HG02678 (cell line): ENCODE measurements around the gene GAD1.

ENCODE experiments used
- ATAC-seq: cut with Tn5 transposase; IDR thresholded peaks from one replicate; pipeline ENCODE4 v1.9.1; 2021; ENCODE audit warnings: mild to moderate bottlenecking, moderate library complexity; ENCODE audit not compliant: unreplicated experiment

GAD1 gene

GRCh38 chr2:170816504-170817092, at the start of gene GAD1:
Gene GAD1 (plus strand): TSS chr2:170816887. CDS start chr2:170818592, 1,705 bp downstream.
- ATAC-seq = peak; percentile 50

GRCh38 chr2:170770008-170770605, 46.6 kb upstream of the GAD1 start, which contains the start of gene ERICH2:
Gene ERICH2 (plus strand): TSS chr2:170770378. CDS start chr2:170770682, 304 bp downstream.
- peak; percentile 45 for ATAC-seq

- ATAC-seq = peak; percentile 85
These were observed 45.9 kb upstream of the GAD1 start for GRCh38 chr2:170770606-170771420.

DNA sequence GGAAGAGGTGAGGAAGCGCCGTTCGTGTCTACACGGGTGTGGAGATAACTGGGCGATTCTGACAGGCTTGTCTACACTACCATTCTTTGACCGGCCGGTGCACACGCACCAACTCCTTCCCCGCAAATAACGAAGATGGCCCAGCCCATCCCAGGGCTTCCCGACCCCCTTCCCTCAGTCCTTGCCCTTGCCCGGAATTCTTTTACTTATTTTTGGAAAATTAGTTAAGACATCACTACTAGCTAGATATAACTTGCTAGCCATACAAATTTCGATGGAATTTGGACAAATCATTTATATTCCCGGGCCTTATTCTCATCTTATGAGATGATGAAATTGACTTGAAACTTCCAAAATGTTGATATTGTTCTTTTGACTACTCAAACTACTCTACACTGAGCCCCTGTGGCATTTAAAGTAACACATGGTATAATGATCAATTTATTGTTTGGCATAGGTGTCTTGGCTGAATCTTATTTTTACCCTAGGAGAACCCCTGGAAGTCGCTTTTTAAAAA, 45.2 kb upstream of the GAD1 start:
- ATAC-seq = no peak

- ATAC-seq = no peak
These were observed 44.4 kb upstream of the GAD1 start for GRCh38 chr2:170772295-170772694.

DNA sequence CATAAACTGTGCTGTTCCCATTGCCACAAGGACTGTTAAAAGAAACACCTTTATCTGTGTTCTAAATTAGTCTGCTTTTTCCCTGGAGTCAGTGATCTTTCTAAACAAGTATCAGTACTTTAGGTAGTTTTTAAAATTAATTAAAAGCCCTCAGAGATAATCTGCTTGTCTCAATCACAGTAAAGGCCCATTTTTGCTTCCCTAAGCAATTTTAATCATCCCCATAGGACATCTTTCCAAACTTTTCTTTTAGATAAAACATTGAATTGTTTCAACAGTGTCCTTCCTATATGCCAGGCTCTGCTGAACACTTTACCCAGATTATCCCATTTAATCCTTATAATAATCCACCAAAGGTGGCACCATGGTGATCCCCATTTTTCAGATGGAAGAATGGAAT, 42.6 kb upstream of the GAD1 start:
- no peak for ATAC-seq

- no peak for ATAC-seq
These were observed 37.8 kb upstream of the GAD1 start for GRCh38 chr2:170778900-170779299.

DNA sequence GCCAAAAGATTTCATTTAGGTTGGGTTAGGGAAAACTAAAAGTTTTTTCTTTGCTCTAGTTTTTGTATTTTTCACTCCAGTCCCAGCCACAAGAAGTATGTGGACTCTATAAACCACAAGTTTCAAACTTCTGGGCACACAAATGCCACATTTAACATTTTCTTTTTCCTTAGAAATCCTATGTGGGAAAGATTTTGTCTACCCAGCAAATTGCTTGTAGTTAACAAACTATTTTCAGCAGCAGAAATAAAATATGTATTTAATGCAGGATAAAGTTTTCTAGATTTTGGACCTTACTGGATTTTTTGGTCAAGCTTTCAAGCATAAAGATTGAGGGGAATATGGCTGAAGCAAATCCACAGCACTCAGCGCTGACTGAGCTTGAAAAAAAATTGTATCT, 37.4 kb upstream of the GAD1 start:
- no peak for ATAC-seq

- ATAC-seq = no peak
These were observed 34.0 kb upstream of the GAD1 start for GRCh38 chr2:170782673-170783072.

DNA sequence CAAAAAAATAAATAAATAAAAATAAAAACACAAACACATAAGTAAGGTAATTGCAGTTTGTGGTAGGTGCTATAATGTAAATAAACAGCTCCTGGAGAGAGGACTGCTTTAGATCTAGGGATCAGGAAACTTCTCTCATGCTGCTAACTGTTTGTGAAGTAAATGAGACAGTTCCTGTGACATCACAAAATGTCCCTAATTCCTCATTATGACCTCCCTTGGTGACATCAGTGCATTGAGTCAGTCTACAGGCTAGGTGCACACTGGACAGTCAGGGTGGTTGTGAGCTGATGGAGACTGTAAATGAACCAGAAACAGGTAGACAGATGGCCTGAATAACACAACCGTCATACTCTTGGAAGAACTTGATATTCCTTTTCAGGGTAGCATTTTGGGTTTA, 33.1 kb upstream of the GAD1 start:
- ATAC-seq = no peak

- ATAC-seq = no peak
These were observed 17.7 kb upstream of the GAD1 start for GRCh38 chr2:170798996-170799395.

GRCh38 chr2:170806548-170806947, 10.1 kb upstream of the GAD1 start:
- no peak for ATAC-seq

DNA sequence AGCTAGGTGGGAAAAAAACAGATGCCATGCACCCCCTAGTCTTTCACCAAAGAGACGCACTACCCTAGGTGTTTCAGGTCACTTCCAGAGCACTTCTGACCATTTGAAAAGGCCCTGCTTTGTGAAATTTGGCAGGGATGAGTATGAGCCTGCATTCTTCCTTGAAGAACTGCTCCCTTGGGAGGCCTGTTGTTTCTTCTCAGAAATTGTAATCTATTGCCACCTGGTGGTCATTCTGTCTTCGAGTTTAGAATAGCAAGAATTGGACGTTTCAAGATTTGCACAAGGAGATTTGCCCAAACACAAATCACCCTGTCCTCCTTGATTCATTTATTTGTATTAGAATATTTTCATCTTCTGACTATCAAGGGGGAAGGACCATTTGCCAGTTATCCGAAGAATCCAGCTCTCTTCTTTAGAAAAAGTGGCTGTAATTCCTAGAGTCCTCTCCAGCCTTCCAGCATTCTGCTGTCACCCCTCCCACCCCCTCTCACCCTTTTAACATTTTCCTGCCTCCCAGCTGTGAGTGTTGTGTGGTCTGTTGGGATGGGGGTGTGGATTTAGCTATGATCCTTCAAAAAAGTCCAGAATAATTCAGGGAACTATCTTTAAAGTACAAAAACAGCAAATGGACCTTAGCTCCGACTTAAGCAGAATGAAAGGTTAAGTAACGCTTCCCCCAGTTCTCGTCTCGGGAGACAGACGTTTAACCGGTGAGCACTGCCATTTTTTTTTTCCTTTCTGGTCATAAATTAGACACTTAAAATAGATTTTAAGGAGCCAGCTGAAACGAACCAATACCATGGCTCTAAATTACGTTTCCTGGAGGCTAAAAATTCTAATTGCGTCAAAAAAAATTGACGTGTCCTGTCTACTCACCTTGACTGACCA, 3.7 kb upstream of the GAD1 start:
- no peak for ATAC-seq

GRCh38 chr2:170813611-170814532, 2.8 kb upstream of the GAD1 start:
- ATAC-seq = no peak

DNA sequence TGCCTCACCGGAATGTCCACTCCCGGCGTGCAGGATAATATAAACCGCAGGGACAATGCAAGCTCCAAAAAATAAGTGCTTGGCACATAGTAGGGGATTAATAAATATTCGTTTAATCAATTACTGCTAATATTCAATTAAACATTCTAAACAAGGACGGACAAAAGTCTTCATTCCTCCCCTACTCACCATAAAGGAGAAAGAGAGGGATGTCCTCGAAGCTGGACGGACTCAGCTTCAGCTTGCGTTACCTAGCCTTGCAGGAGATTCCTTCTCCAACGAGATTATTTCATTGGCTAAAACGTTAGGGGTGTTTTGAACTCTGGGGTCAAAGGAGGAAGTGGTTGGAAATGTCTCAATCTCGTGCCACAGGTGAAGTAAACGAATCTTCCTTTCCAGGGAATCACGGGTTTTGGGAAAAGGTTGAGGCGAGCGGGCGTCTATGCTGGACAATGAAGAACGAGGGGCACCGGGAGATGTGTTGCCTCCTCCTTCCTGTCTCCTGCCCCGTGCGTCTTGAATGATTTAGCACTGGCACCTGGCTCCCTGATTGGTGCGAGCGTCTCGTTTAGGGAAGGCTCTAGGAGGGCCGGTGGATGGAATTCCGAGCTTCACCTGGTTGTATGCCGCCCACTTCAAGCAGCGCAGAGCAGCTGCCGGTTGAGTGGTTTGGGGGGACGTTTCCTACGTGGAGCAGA, 2.0 kb upstream of the GAD1 start:
- no peak for ATAC-seq

GRCh38 chr2:170815311-170815710, 1.4 kb upstream of the GAD1 start:
- no peak for ATAC-seq

DNA sequence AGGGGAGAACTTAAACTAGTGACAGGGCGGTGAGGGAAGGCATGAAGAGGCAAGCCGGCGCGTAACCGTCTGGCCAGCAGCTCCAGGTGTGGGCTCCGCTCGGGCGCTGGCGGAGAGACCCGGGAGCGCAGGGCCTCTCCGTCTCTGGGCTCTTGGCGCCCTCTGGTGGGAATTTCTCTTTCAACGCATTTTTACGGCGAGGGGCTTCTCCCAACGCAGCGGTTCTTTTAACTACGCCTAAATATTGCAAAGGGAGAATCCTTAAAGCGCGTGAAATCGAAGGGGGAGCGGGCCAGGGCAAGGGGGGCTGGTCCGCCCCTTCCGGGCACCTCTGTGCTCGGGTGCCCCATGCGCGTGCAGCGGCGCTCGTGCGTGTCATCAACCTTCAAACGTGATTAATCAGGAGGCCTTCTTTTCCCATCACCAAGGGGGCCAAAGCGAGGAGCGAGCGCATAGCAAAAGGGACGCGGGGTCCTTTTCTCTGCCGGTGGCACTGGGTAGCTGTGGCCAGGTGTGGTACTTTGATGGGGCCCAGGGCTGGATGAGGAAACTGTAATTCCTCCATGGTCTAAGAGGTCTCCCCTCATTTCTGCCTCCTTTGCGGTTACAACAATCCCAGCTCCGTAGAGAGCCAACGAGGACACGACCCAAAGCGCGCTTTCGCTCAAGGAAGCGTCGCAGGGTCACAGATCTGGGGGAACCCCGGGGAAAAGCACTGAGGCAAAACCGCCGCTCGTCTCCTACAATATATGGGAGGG, 762 bp upstream of the GAD1 start:
- no peak for ATAC-seq
